SK-N-SH treated with all-trans-retinoic acid at 6 μM for 48 hours (cell line): ENCODE measurements around the gene SLC30A5.

Source experiments
- ARNTL ChIP-seq: fragments of 450-650 bp; formaldehyde crosslinking; IDR thresholded peaks from 2 replicates; pipeline ENCODE4 v1.5.0; 2020; ENCODE audit warnings: low read depth, mild to moderate bottlenecking, moderate library complexity, borderline replicate concordance
- ISL1 ChIP-seq: fragments of 250-450 bp; sonication (Bioruptor Pico); IDR thresholded peaks from 2 replicates; pipeline ENCODE4 v2.1.2; 2022; ENCODE audit warnings: mild to moderate bottlenecking, moderate library complexity
- OSR1 ChIP-seq: fragments of 250-450 bp; sonication (Bioruptor Pico); IDR thresholded peaks from 2 replicates; pipeline ENCODE4 v1.8.0; 2022; ENCODE audit warnings: moderate library complexity, mild to moderate bottlenecking, inconsistent platforms
- PPARA ChIP-seq: fragments of 250-450 bp; sonication (Bioruptor Pico); IDR thresholded peaks from 2 replicates; pipeline ENCODE4 v1.5.0; 2020; ENCODE audit warnings: mild to moderate bottlenecking, borderline replicate concordance
- TF ChIP-seq, protein P1 (sequence below): fragments of 250-450 bp; sonication (Bioruptor Pico); IDR thresholded peaks from 2 replicates; pipeline ENCODE4 v1.5.1; 2020; ENCODE audit warnings: low read depth, mild to moderate bottlenecking, moderate library complexity
- TF ChIP-seq, protein P2 (sequence below): fragments of 250-450 bp; sonication (Bioruptor Pico); IDR thresholded peaks from 2 replicates; pipeline ENCODE4 v1.8.0; 2021; ENCODE audit warnings: low read depth, mild to moderate bottlenecking, moderate library complexity, borderline replicate concordance

DNA sequence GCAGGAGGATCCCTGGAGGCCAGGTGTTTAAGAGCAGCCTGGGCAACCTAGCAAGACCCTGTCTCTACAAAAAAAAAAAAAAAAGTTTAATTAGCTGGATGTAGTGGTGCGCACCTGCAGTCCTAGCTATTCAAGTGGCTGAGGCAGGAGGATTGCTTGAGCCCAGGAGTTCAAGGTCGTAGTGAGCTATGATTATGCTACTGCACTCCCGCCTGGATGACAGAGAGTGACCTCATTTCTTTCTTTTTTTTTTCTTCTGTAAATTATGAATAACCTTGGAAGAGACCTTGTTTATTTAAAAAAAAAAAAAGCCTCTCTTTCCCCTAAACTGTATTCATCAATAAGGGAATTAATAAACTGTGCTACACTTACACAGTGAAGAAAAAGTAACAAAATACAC, 43.6 kb upstream of the SLC30A5 start:
- TF ChIP-seq ISL1 (CRISPR knock-in tag) (no peak), OSR1 (CRISPR knock-in tag) (no peak), ARNTL (CRISPR knock-in tag) (no peak), PPARA (CRISPR knock-in tag) (no peak)
- TF ChIP-seq, protein P1, sequence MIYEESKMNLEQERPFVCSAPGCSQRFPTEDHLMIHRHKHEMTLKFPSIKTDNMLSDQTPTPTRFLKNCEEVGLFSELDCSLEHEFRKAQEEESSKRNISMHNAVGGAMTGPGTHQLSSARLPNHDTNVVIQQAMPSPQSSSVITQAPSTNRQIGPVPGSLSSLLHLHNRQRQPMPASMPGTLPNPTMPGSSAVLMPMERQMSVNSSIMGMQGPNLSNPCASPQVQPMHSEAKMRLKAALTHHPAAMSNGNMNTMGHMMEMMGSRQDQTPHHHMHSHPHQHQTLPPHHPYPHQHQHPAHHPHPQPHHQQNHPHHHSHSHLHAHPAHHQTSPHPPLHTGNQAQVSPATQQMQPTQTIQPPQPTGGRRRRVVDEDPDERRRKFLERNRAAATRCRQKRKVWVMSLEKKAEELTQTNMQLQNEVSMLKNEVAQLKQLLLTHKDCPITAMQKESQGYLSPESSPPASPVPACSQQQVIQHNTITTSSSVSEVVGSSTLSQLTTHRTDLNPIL (CRISPR knock-in tag), result no peak
- TF ChIP-seq, protein P2, sequence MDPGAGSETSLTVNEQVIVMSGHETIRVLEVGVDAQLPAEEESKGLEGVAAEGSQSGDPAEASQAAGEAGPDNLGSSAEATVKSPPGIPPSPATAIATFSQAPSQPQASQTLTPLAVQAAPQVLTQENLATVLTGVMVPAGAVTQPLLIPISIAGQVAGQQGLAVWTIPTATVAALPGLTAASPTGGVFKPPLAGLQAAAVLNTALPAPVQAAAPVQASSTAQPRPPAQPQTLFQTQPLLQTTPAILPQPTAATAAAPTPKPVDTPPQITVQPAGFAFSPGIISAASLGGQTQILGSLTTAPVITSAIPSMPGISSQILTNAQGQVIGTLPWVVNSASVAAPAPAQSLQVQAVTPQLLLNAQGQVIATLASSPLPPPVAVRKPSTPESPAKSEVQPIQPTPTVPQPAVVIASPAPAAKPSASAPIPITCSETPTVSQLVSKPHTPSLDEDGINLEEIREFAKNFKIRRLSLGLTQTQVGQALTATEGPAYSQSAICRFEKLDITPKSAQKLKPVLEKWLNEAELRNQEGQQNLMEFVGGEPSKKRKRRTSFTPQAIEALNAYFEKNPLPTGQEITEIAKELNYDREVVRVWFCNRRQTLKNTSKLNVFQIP (CRISPR knock-in tag), result no peak
